Erythroblast (primary cell): ENCODE results near the gene TRAPPC3.

ENCODE experiments used
- GATA1 ChIP-seq: IDR thresholded peaks from 2 replicates; pipeline ENCODE4 v1.6.1; 2011; ENCODE audit warnings: low read depth, mild to moderate bottlenecking, control low read depth, low read length, moderate library complexity
- POLR2A ChIP-seq: IDR thresholded peaks from 2 replicates; pipeline ENCODE4 v1.6.1; 2011; ENCODE audit warnings: mild to moderate bottlenecking, low read length

DNA sequence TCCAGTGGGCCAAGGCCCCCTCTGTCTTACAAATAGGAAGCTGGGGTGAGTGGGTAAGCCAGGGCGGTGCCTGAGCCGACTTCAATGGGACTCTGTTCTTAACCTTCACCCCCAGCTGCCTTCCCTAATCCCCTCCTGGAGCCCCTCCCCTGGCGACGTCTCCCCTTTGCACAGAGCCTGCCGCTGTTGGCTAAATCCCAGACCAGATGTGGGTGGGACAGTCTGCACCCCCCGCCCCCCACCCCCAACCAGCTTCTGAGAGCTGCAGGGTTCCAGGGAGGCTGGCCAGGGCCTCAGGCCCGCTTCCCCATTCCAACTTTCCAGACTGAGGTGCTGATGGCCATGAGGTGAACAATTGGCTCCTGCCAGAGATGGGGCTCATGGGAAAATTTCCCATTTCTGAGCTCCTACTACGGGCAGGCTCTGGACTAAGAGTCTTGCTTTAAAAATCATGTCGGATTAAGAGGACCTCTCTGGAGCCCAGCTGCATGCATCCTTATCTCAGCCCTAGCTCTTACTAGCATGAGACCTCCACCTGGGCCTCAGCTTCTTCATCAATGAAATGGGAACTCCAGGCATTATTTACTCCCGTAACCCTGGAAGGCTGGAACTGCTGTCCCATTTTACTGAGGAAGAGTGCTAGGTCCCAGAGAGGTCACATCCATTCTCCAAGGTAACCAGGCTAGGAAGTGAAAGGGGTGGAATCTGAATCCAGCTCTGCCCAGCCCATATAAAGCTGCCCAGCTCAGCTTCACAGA lies 30.7 kb downstream of the TRAPPC3 start:
- TF ChIP-seq POLR2A: no peak
- TF ChIP-seq GATA1: no peak
